Epithelial cell of esophagus (primary cell): Measurements from ENCODE around the gene VPS51.

Experiments
- DNase-seq: peaks from one replicate; pipeline ENCODE4 v3.0.0; 2010; ENCODE audit warnings: low read depth
- H3K4me3 ChIP-seq: 2 replicates; pipeline ENCODE4 v1.5.1; 2011; ENCODE audit warnings: mild to moderate bottlenecking, low read length, control low read depth
- TF ChIP-seq, protein P1 (sequence below): IDR thresholded peaks from 2 replicates; pipeline ENCODE4 v1.5.1; 2011; ENCODE audit warnings: low read depth, mild to moderate bottlenecking, low read length, control low read depth, inconsistent platforms; ENCODE audit not compliant: insufficient read depth; ENCODE audit errors: missing control alignments

Gene VPS51

DNA sequence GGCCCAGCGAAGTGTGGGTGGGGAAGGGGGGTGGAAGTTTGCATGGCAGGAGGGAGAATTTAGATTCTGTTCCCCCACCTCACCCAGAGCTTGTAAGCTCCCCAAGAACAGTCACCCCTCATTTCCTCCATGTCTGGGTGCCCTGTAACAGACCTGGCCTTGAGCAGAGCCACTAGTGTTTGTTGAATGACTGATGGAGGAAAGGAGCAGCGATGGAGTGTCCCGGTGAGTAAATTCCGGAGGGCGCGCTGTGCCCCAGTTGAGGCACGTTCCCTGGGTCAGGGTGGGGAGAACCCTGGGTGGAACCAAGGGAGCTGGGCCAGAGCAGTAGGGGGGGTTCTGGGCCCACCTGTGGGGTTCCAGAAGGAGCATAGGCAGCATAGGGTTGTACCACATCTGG lies 38.5 kb upstream of the VPS51 start:
- TF ChIP-seq, protein P1, sequence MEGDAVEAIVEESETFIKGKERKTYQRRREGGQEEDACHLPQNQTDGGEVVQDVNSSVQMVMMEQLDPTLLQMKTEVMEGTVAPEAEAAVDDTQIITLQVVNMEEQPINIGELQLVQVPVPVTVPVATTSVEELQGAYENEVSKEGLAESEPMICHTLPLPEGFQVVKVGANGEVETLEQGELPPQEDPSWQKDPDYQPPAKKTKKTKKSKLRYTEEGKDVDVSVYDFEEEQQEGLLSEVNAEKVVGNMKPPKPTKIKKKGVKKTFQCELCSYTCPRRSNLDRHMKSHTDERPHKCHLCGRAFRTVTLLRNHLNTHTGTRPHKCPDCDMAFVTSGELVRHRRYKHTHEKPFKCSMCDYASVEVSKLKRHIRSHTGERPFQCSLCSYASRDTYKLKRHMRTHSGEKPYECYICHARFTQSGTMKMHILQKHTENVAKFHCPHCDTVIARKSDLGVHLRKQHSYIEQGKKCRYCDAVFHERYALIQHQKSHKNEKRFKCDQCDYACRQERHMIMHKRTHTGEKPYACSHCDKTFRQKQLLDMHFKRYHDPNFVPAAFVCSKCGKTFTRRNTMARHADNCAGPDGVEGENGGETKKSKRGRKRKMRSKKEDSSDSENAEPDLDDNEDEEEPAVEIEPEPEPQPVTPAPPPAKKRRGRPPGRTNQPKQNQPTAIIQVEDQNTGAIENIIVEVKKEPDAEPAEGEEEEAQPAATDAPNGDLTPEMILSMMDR: no peak
- no peak for DNase-seq
- H3K4me3 ChIP-seq: no peak overlapping the region

DNA sequence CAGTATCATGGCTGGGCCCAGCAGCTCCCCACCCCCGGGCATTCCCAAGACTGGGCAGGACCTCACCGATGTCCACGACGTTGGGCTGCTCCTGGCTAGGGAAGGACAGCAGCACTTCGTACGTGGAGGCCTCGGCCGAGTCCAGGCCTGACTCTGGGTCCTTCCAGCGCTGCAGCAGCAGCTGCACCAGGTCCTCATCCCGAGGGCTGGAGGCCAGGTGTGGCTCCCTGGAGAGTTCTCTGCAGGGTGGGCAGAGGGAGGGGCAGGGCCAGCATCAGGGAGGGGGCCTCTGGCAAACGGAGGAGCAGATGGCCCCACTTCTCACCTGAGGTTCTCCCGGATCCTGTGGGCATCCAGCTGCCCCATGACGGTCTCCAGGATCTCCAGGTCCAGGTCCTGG lies 38.0 kb upstream of the VPS51 start:
- TF ChIP-seq, protein P1: no peak
- DNase-seq: no peak
- H3K4me3 ChIP-seq: no peak overlapping the region

DNA sequence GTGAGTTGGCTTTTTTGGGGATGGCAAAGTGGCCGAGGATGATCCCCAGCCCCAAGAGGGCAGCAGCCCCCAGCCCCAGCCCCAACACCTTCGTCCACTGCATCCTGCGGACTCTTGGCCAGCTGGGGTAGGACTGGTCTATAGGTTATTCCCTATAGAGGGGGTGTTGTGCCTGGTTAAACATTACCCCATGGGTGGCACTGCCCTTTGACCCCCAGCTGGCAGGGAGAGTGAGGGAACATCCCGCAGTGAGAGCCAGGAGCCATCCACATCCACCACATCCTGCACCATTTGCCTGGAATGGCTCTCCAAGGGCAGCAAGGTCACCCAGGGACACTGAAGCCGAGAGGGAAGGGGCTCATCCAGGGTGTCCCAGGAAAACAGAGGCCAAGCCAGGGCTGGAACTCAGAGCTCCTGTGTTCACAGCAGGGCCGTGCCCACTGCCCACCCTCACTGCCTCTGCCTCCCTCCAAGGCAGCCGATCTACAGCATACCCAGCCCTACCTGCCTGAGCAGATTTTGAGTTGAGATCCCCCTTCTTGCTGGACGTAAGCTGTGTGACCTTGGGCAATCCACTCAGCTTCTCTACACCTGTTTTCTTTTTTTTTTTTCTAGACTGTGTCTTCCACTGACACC lies 37.5 kb upstream of the VPS51 start, which contains the start of gene NAALADL1:
Gene NAALADL1 (minus strand): TSS at position 135 of the 636 bp plus-strand sequence. CDS start 32 bp downstream, at position 103.
- DNase-seq: no peak
- TF ChIP-seq, protein P1: no peak

DNA sequence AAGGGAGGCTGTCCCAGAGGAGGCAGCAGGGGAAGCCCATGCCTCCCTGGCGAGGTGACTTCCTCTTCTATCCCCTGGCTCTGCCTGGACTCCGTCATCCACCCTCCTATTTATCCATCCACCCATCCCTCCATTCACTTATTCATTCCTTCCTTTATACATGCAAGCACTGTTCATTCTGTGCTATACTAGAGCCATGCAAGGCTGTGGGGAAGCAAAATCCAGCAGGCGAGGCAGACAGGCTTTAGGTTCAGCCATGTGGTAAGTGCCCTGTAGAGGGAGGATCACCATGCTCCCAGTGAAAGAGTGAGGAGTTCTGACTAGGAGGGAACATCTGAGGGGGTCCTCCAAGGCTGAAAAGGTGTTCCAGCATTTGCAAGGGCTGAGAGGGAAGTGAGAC lies 36.5 kb upstream of the VPS51 start:
- DNase-seq: no peak
- TF ChIP-seq, protein P1: no peak
- H3K4me3 ChIP-seq: no peak overlapping the region

More for the DNA sequence above, 37.5 kb upstream of the VPS51 start, which contains the start of gene NAALADL1:
- H3K4me3 ChIP-seq: no peak within 1 kb of the TSS

DNA sequence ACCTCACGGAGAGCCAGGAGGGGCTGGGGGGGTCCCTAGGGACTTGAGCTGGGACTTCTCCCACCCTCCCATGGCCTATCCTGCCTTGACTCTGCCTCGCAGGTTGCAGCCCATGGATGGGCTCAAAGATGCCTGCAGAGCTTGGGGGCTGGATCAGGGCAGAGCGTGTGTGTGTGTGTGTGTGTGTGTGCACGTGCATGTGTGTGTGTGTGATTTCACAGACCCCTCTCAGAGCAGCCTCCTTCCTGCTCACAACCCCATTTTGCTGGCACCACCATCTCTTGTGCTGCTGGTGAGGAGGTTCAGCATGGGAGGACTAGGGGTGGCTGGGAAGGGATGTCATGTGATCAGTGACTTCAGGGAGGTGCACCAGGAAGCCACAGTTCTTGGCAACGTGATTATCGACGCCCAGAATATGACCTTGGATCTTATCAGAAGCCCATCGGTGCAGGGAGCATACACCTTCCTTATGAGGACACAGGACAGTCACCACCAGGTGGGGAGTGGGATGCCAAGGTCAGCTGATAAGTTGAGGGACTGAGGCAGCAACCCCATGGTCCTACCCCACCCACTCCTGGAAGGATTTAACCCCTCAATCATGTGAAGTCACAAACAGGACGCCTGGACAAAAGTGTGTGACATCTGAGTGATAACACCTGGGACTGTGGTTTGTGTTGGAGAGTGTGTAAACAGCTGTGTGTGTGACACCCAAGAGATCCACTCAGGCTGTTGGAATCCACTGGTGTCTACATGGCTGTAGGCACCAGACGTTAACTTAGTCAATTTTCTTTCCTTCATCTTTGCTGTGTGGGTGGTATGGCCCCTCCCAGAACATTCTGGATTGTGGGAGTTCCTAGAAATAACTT lies 35.8 kb upstream of the VPS51 start:
- DNase-seq: no peak
- TF ChIP-seq, protein P1: no peak
- H3K4me3 ChIP-seq: no peak overlapping the region

DNA sequence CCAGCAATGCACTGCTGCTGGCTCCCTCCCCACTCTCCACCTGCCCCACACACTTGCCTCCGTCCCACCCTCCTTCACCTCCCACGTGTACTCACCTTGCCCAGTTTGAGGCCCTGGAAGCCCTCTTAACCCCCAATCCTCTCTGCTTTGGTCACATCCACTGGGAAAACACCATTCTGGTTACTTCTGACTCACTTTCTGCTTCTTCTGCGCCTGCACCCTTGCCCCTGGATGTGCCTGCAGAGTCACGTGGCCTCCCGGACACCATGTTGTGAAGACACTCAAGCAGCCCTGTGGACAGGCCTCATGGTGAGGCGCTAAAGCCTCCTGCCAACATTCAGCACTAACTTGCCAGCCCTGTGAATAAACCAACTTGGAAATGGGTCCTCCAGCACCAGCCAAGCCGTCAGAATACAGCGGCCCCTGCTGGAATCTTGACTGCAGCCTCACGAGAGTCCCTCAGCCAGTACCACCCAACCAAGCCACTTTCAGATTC lies 35.1 kb upstream of the VPS51 start:
- DNase-seq: peak; percentile 26
- TF ChIP-seq, protein P1: peak; percentile 19
- H3K4me3 ChIP-seq: no peak overlapping the region
